ENCODE results near the gene SLC22A2.

Gene SLC22A2

GRCh38 chr6:160277546-160277945, 18.9 kb upstream of the SLC22A2 start:
- WGBS, result 87% methylated on average over 15 of the region's 15 CpGs

GRCh38 chr6:160277144-160277543, 18.5 kb upstream of the SLC22A2 start:
- Histone ChIP-seq H4K91ac (ENCODE audit: low read length) (no peak overlapping the region), H3K27me3 (ENCODE audit: control insufficient read depth in 1 of 2, insufficient read depth in 1 of 2, low read length in 2 of 2) (no peaks in the 10 kb centered on the region), H3K9ac (ENCODE audit: low read length) (no peak overlapping the region), H3K36me3 (ENCODE audit: control insufficient read depth in 1 of 2, insufficient read depth in 2 of 2, low read depth in 1 of 2, low read length in 2 of 2) (no peaks in the 10 kb centered on the region), H2AK5ac (ENCODE audit: low read length, severe bottlenecking) (no peak overlapping the region), H3K4ac (ENCODE audit: low read depth in 1 of 2, low read length in 2 of 2) (no peak overlapping the region), H2AFZ (ENCODE audit: low read depth, low read length) (no peak overlapping the region), H3K4me2 (ENCODE audit: low read length, poor library complexity, severe bottlenecking) (no peak overlapping the region), H4K8ac (ENCODE audit: low read length) (no peak overlapping the region), H3K9me3 (ENCODE audit: control insufficient read depth, low read length) (peaks cover 3% of the 10 kb centered on the region), H3K14ac (ENCODE audit: low read length in 2 of 2) (no peak overlapping the region), H3K18ac (ENCODE audit: low read depth in 1 of 2, low read length in 2 of 2) (no peak overlapping the region), H3K79me1 (replicated peaks; ENCODE audit: low read length, poor library complexity, severe bottlenecking) (no peaks in the 10 kb centered on the region), H3K4me3 (ENCODE audit: insufficient read depth in 1 of 2, low read depth in 1 of 2, low read length in 2 of 2) (no peak overlapping the region), H3K4me1 (ENCODE audit: control insufficient read depth, insufficient read depth, low read depth, low read length) (no peaks in the 10 kb centered on the region), H3K23ac (ENCODE audit: low read length in 2 of 2) (no peak overlapping the region), H2BK5ac (ENCODE audit: low read depth, low read length, poor library complexity, severe bottlenecking) (no peak overlapping the region), H2BK120ac (ENCODE audit: low read depth, low read length) (no peak overlapping the region), H2BK12ac (ENCODE audit: low read length in 2 of 2) (no peak overlapping the region), H2BK15ac (ENCODE audit: low read depth, poor library complexity, severe bottlenecking) (no peak overlapping the region), H3K27ac (ENCODE audit: low read length, poor library complexity, severe bottlenecking) (no peak overlapping the region)
- DNase-seq, result no peak
- WGBS, result 90% methylated on average over 5 of the region's 5 CpGs

More at GRCh38 chr6:160277546-160277945, 18.9 kb upstream of the SLC22A2 start:
- Histone ChIP-seq H2AK5ac (ENCODE audit: low read length, severe bottlenecking) (no peak overlapping the region), H3K9ac (ENCODE audit: low read length) (no peak overlapping the region), H2BK5ac (ENCODE audit: low read depth, low read length, poor library complexity, severe bottlenecking) (no peak overlapping the region), H4K91ac (ENCODE audit: low read length) (no peak overlapping the region), H3K18ac (ENCODE audit: low read depth in 1 of 2, low read length in 2 of 2) (no peak overlapping the region), H3K79me1 (replicated peaks; ENCODE audit: low read length, poor library complexity, severe bottlenecking) (no peaks in the 10 kb centered on the region), H2BK12ac (ENCODE audit: low read length in 2 of 2) (no peak overlapping the region), H4K8ac (ENCODE audit: low read length) (no peak overlapping the region), H3K4me1 (ENCODE audit: control insufficient read depth, insufficient read depth, low read depth, low read length) (no peaks in the 10 kb centered on the region), H2AFZ (ENCODE audit: low read depth, low read length) (no peak overlapping the region), H3K27ac (ENCODE audit: low read length, poor library complexity, severe bottlenecking) (no peak overlapping the region), H3K36me3 (ENCODE audit: control insufficient read depth in 1 of 2, insufficient read depth in 2 of 2, low read depth in 1 of 2, low read length in 2 of 2) (no peaks in the 10 kb centered on the region), H3K14ac (ENCODE audit: low read length in 2 of 2) (no peak overlapping the region), H3K9me3 (ENCODE audit: control insufficient read depth, low read length) (peaks cover 3% of the 10 kb centered on the region), H3K4ac (ENCODE audit: low read depth in 1 of 2, low read length in 2 of 2) (no peak overlapping the region), H3K4me2 (ENCODE audit: low read length, poor library complexity, severe bottlenecking) (no peak overlapping the region), H3K27me3 (ENCODE audit: control insufficient read depth in 1 of 2, insufficient read depth in 1 of 2, low read length in 2 of 2) (no peaks in the 10 kb centered on the region), H3K4me3 (ENCODE audit: insufficient read depth in 1 of 2, low read depth in 1 of 2, low read length in 2 of 2) (no peak overlapping the region), H3K23ac (ENCODE audit: low read length in 2 of 2) (no peak overlapping the region), H2BK120ac (ENCODE audit: low read depth, low read length) (no peak overlapping the region), H2BK15ac (ENCODE audit: low read depth, poor library complexity, severe bottlenecking) (no peak overlapping the region)
- no peak for DNase-seq

- H3K36me3 ChIP-seq (ENCODE audit: control insufficient read depth in 1 of 2, insufficient read depth in 2 of 2, low read depth in 1 of 2, low read length in 2 of 2), result no peaks in the 10 kb centered on the region
- H2BK5ac ChIP-seq (ENCODE audit: low read depth, low read length, poor library complexity, severe bottlenecking), result no peak overlapping the region
- no peak overlapping the region for H4K8ac ChIP-seq (ENCODE audit: low read length)
- H3K27me3 ChIP-seq (ENCODE audit: control insufficient read depth in 1 of 2, insufficient read depth in 1 of 2, low read length in 2 of 2), result no peaks in the 10 kb centered on the region
- no peak overlapping the region for H3K23ac ChIP-seq (ENCODE audit: low read length in 2 of 2)
- H3K14ac ChIP-seq (ENCODE audit: low read length in 2 of 2), result no peak overlapping the region
- H3K79me1 ChIP-seq (replicated peaks; ENCODE audit: low read length, poor library complexity, severe bottlenecking), result no peaks in the 10 kb centered on the region
- no peak overlapping the region for H2BK15ac ChIP-seq (ENCODE audit: low read depth, poor library complexity, severe bottlenecking)
- H3K4me2 ChIP-seq (ENCODE audit: low read length, poor library complexity, severe bottlenecking), result no peak overlapping the region
- H3K4ac ChIP-seq (ENCODE audit: low read depth in 1 of 2, low read length in 2 of 2), result no peak overlapping the region
- no peak overlapping the region for H2BK120ac ChIP-seq (ENCODE audit: low read depth, low read length)
- H3K9me3 ChIP-seq (ENCODE audit: control insufficient read depth, low read length), result peaks cover 3% of the 10 kb centered on the region
- H4K91ac ChIP-seq (ENCODE audit: low read length), result no peak overlapping the region
- H2BK12ac ChIP-seq (ENCODE audit: low read length in 2 of 2), result no peak overlapping the region
- H3K4me1 ChIP-seq (ENCODE audit: control insufficient read depth, insufficient read depth, low read depth, low read length), result no peaks in the 10 kb centered on the region
- 77% methylated on average over 3 of the region's 4 CpGs for WGBS
- no peak overlapping the region for H3K9ac ChIP-seq (ENCODE audit: low read length)
- H3K4me3 ChIP-seq (ENCODE audit: insufficient read depth in 1 of 2, low read depth in 1 of 2, low read length in 2 of 2), result no peak overlapping the region
- no peak overlapping the region for H2AK5ac ChIP-seq (ENCODE audit: low read length, severe bottlenecking)
- no peak for DNase-seq
- no peak overlapping the region for H2AFZ ChIP-seq (ENCODE audit: low read depth, low read length)
- H3K27ac ChIP-seq (ENCODE audit: low read length, poor library complexity, severe bottlenecking), result no peak overlapping the region
- H3K18ac ChIP-seq (ENCODE audit: low read depth in 1 of 2, low read length in 2 of 2), result no peak overlapping the region
Observed at GRCh38 chr6:160276126-160276525, 17.5 kb upstream of the SLC22A2 start.

- no peak overlapping the region for H3K4me3 ChIP-seq (ENCODE audit: insufficient read depth in 1 of 2, low read depth in 1 of 2, low read length in 2 of 2)
- no peak overlapping the region for H2AFZ ChIP-seq (ENCODE audit: low read depth, low read length)
- no peak overlapping the region for H2BK5ac ChIP-seq (ENCODE audit: low read depth, low read length, poor library complexity, severe bottlenecking)
- H2AK5ac ChIP-seq (ENCODE audit: low read length, severe bottlenecking), result no peak overlapping the region
- no peak overlapping the region for H2BK12ac ChIP-seq (ENCODE audit: low read length in 2 of 2)
- no peaks in the 10 kb centered on the region for H3K36me3 ChIP-seq (ENCODE audit: control insufficient read depth in 1 of 2, insufficient read depth in 2 of 2, low read depth in 1 of 2, low read length in 2 of 2)
- no peak overlapping the region for H4K8ac ChIP-seq (ENCODE audit: low read length)
- DNase-seq, result no peak
- no peak overlapping the region for H3K9ac ChIP-seq (ENCODE audit: low read length)
- no peak overlapping the region for H3K18ac ChIP-seq (ENCODE audit: low read depth in 1 of 2, low read length in 2 of 2)
- H3K14ac ChIP-seq (ENCODE audit: low read length in 2 of 2), result no peak overlapping the region
- H3K27me3 ChIP-seq (ENCODE audit: control insufficient read depth in 1 of 2, insufficient read depth in 1 of 2, low read length in 2 of 2), result no peaks in the 10 kb centered on the region
- no peak overlapping the region for H2BK15ac ChIP-seq (ENCODE audit: low read depth, poor library complexity, severe bottlenecking)
- WGBS, result 84% methylated on average over 20 of the region's 20 CpGs
- H3K4ac ChIP-seq (ENCODE audit: low read depth in 1 of 2, low read length in 2 of 2), result no peak overlapping the region
- H3K79me1 ChIP-seq (replicated peaks; ENCODE audit: low read length, poor library complexity, severe bottlenecking), result no peaks in the 10 kb centered on the region
- H3K9me3 ChIP-seq (ENCODE audit: control insufficient read depth, low read length), result peaks cover 3% of the 10 kb centered on the region
- no peak overlapping the region for H2BK120ac ChIP-seq (ENCODE audit: low read depth, low read length)
- no peak overlapping the region for H4K91ac ChIP-seq (ENCODE audit: low read length)
- no peak overlapping the region for H3K27ac ChIP-seq (ENCODE audit: low read length, poor library complexity, severe bottlenecking)
- H3K4me1 ChIP-seq (ENCODE audit: control insufficient read depth, insufficient read depth, low read depth, low read length), result no peaks in the 10 kb centered on the region
- H3K23ac ChIP-seq (ENCODE audit: low read length in 2 of 2), result no peak overlapping the region
- H3K4me2 ChIP-seq (ENCODE audit: low read length, poor library complexity, severe bottlenecking), result no peak overlapping the region
Observed at GRCh38 chr6:160275511-160276003, 16.9 kb upstream of the SLC22A2 start.
